HG02759 (cell line): Measurements from ENCODE around the gene SP2.
"Not testable (repeated sequence)": the region's sequence is repeated elsewhere in the genome, so short reads cannot be mapped to it uniquely, and the experiment has no call there.

Source experiments
- ATAC-seq: cut with Tn5 transposase; IDR thresholded peaks from one replicate; pipeline ENCODE4 v1.9.1; 2021; ENCODE audit warnings: mild to moderate bottlenecking, moderate library complexity; ENCODE audit not compliant: unreplicated experiment

Gene SP2

GRCh38 chr17:47917581-47917980 lies 21.5 kb downstream of the SP2 start:
- ATAC-seq, result no peak

DNA sequence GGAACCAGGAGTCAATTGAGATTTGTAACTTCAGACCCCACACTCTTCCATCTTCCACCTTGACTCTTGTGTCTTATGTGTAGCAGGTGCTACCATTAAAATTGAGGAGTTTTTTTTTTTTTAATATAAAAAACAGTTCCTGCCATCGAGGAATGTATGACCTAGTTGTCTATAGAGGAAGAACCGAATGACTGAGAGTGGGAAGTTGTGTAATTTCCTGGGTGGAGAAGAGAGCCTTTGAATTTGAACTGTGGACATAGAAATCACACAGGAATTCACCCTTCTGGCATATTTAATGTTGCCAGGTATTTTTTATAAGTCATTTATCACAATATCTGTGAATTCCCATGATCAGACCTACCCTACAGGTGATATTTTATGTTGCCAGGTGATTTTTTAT lies 22.0 kb downstream of the SP2 start:
- no peak for ATAC-seq

- ATAC-seq, result no peak
Observed at GRCh38 chr17:47918991-47919390, 23.0 kb downstream of the SP2 start.

GRCh38 chr17:47919889-47920288 lies 23.9 kb downstream of the SP2 start:
- ATAC-seq, result not testable (repeated sequence)

- ATAC-seq, result no peak
Observed at GRCh38 chr17:47924785-47925677, 29.0 kb downstream of the SP2 start.

DNA sequence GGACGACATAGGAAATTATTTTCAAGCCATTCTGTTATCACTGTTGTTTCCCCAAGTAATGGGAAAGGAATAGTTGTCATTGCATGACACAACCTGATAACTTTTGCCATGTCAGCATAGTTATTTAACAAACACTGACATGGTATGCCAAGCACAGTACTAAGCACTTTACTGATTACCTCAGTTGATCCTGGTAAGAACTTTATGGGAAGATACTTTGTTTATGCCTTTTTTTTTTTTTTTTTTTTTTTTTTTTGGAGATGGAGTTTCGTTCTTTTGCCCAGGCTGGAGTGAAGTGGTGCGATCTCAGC lies 29.6 kb downstream of the SP2 start:
- no peak for ATAC-seq

GRCh38 chr17:47927821-47928400 lies 31.9 kb downstream of the SP2 start:
- ATAC-seq, result no peak

DNA sequence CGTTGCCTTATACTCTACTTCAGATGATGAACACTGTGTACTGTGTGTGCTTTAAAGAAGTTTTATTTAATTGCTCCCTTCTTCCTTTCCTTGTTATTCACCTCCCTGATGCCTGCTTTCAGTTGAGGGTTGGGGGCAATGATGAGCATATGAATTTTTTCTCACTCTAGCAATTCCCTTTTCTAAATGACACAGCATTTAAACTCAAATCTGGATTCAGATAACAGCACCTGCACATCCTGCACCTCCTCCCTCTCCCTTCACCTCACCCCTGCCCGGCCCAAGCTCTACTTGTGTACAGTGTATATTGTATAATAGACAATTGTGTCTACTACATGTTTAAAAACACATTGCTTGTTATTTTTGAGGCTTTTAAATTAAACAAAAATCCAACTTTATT lies 32.4 kb downstream of the SP2 start:
- ATAC-seq, result no peak

- ATAC-seq, result no peak
Observed at GRCh38 chr17:47929218-47930000, 33.4 kb downstream of the SP2 start.

DNA sequence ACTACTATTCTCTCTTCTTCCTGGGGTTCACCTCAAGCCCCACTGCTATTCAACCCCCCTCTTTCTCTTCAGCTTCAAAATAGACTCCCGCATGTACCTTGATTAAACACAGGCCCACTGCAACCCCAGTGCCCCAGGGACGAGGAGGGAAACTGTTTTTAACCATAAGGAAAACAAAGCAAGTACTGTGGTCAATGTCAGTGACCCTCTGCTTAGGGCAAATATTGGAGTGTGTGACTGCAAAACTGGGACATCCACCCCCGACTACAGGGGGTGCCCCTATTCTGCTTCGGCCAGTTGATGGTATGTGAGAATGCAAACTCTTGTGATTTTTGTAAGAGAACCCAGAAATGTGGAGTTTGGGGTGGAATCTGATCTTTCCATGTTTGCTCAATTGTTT lies 35.8 kb downstream of the SP2 start:
- no peak for ATAC-seq

DNA sequence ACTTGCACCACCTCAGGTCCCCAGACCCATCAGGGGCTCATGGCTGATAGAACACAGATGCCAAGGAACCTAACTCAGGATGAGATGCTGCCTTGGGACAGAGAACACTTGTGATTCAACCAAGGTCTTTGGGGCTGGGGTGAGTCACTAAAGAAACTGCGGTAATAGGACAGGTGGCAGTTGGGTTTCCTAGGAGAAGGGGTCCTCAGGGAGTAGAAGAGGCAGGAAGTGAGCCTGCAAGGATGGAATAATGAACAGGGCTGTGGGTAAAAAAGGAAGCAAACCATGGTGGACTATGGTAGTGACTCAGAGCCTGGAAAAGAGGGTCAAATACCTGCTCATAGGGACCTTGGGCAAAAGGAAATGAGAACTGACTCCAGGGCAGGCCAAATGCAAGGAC lies 38.8 kb downstream of the SP2 start:
- ATAC-seq, result no peak

GRCh38 chr17:47935468-47935867 lies 39.4 kb downstream of the SP2 start:
- not testable (repeated sequence) for ATAC-seq

- ATAC-seq, result no peak
Observed at GRCh38 chr17:47935961-47936360, 39.9 kb downstream of the SP2 start.

GRCh38 chr17:47937941-47938340 lies 41.9 kb downstream of the SP2 start:
- ATAC-seq, result no peak

DNA sequence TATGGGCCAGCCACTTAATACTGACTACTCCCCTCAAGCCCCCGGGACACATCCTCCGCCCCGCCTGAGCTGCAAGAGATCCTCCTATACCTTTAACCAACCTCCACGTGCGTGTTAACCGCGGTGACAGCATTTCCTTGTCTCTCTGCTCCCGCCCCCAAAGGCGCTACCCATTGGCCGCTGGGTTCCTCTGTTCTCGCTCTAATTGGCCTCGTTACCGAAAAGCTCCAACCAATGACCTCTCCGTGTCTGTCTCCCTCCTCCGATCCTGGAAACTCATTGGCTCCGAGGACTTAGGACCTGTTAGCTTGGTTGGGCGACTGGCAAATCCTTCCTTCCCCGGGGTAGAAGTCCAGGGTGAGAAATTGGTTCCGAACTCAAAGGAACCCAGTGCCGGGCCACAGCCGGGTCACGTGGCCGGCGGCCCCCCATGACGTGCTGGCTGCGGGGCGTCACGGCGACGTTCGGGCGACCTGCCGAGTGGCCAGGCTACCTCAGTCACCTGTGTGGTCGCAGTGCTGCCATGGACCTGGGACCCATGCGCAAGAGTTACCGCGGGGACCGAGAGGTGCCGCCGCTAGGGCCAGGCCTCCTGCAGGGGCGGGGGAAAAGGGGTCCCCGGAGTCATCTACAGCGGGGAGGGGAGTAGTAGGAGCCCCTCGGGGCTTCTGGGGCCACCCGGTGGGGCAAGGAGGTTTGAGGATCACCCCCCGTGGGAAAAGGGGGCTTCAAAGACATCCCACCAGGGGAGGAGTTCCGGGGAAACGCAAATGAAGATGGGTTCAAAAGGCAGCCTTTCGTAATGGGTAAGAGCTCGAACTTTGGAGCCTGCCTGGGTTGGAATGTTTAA lies 45.4 kb downstream of the SP2 start, which contains the start of gene PNPO:
Gene PNPO, plus strand, starts transcription at position 326 of the 850 bp plus-strand sequence. Its CDS starts 105 bp downstream, at position 431.
- peak; percentile 93 for ATAC-seq

DNA sequence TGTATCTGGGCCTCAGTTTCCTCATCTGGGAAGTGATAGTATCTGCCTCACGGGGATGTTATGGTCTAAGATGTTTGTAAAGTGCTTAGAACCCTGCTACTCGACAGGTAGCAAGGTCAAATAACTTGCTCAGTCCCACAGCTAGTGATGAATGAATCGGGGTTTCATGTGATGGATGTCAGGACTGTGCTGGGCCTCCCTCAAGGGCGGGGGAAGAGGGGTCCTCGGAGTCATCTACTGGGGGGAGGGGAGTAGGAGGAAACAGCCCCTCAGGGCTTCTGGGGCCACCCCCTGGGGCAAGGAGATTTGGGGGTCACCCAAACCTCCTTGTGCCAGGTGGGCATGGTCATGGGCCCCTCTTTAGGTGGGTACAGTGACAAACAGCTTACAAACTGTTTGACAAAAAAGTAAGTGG lies 46.1 kb downstream of the SP2 start:
- ATAC-seq, result no peak

- no peak for ATAC-seq
Observed at GRCh38 chr17:47942568-47942967, 46.5 kb downstream of the SP2 start.

DNA sequence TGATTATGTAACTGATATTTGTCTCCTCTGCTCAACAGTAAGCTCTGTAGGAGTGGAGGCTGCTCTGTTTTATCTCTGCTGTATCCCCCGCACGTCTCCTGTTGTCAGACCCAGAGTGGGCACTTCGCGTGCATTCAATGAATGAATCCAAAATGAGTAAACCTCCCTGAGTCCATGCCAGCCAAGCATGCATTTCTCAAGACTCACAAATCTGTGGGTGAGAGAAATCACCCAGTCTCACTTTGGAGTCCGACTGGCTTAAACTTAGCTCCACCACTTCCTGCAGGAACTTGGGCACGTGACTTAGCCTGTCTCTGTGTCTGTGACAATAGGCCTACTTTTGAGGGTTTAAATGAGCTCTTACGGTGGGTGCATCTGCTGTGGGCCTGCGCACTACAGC lies 49.0 kb downstream of the SP2 start:
- ATAC-seq, result no peak

- no peak for ATAC-seq
Observed at GRCh38 chr17:47945529-47946508, 49.8 kb downstream of the SP2 start.

GRCh38 chr17:47946516-47946915 lies 50.5 kb downstream of the SP2 start:
- ATAC-seq, result no peak
